Measurements from ENCODE around the gene ABO. TPM values are rescaled to one million over a fixed set of nuclear protein-coding genes. Genes with fewer than 3 reads are reported as not detected.
"Not testable (repeated sequence)": the region's sequence is repeated elsewhere in the genome, so short reads cannot be mapped to it uniquely, and the experiment has no call there.

Gene ABO
- total and polyA plus RNA-seq, 2 of the 8 experiments (the other 6 are each of a cell fraction or from before 2014, with no cell fraction given): 0.03 TPM; not detected in 1

GRCh38 chr9:133209327-133210201 is 65.4 kb downstream of the ABO start:
- H3K9ac ChIP-seq (replicated peaks in 1 of 4; ENCODE audit: extremely low read depth in 1 of 4, low read depth in 3 of 4, low read length in 3 of 4); DNase-seq (ENCODE audit: low read depth in 1 of 2, low spot score in 2 of 2); H3K36me3 ChIP-seq (ENCODE audit: control insufficient read depth in 2 of 4, insufficient read depth in 4 of 4, low read length in 3 of 4); H4K8ac ChIP-seq (ENCODE audit: extremely low read depth, insufficient read depth, low read length); H2AFZ ChIP-seq (ENCODE audit: low read length); CTCF ChIA-PET (ENCODE audit: partially characterized antibody); H3K79me2 ChIP-seq (ENCODE audit: control insufficient read depth in 1 of 2, insufficient read depth in 2 of 2, low read length in 2 of 2); H3K4me3 ChIP-seq (ENCODE audit: extremely low read depth in 1 of 4, insufficient read depth in 2 of 4, low read depth in 3 of 4, low read length in 4 of 4); H4K5ac ChIP-seq (ENCODE audit: insufficient read length, low read depth, low read length); POLR2A ChIA-PET (ENCODE audit: partially characterized antibody); H4K91ac ChIP-seq (replicated peaks; ENCODE audit: insufficient read length, low read length); H3K18ac ChIP-seq (ENCODE audit: extremely low read depth, low read length); H3K23me2 ChIP-seq (ENCODE audit: low read depth, low read length); H3K79me1 ChIP-seq (ENCODE audit: low read depth, low read length); H2BK15ac ChIP-seq (ENCODE audit: low read length); H2BK5ac ChIP-seq (ENCODE audit: low read depth, low read length); H2BK12ac ChIP-seq (ENCODE audit: low read depth, low read length); H3K9me3 ChIP-seq (ENCODE audit: insufficient read depth in 2 of 2, low read depth in 1 of 2, low read length in 1 of 2); H3K14ac ChIP-seq (ENCODE audit: insufficient read length); H4K20me1 ChIP-seq (replicated peaks in 1 of 2; ENCODE audit: control insufficient read depth in 1 of 2, insufficient read depth in 2 of 2, low read length in 2 of 2); H3K27ac ChIP-seq (ENCODE audit: low read depth, low read length); FAIRE-seq; H3K4me2 ChIP-seq (ENCODE audit: insufficient read depth in 1 of 2, low read depth in 2 of 2, low read length in 2 of 2); H3K4ac ChIP-seq (replicated peaks; ENCODE audit: insufficient read length, low read depth, low read length); H3K4me1 ChIP-seq (replicated peaks in 1 of 4; ENCODE audit: control insufficient read depth in 3 of 4, insufficient read depth in 4 of 4, low read length in 3 of 4); H2AK5ac ChIP-seq (ENCODE audit: low read depth, low read length); H3K56ac ChIP-seq (replicated peaks; ENCODE audit: insufficient read length, low read depth, low read length); H3K23ac ChIP-seq (ENCODE audit: insufficient read length); H2BK20ac ChIP-seq (ENCODE audit: low read length); H2BK120ac ChIP-seq (replicated peaks; ENCODE audit: low read depth, low read length): not testable (repeated sequence)
- 83% methylated on average over 25 of the region's 29 CpGs; no CpG with 5 or more reads in 1 of the 2 experiments for WGBS, 2 experiments (ENCODE audit: extremely low coverage in 1 of 2, insufficient coverage in 1 of 2, insufficient read length in 1 of 2, insufficient replicate concordance in 2 of 2, low coverage in 1 of 2, low lambda C conversion rate in 2 of 2, missing lambda C conversion rate in 1 of 2)
- peaks cover 10 to 42% (median 35%) of the 10 kb centered on the region in 4 experiments for H3K27me3 ChIP-seq (replicated peaks in 1 of 4; ENCODE audit: control insufficient read depth in 3 of 4, extremely low read depth in 1 of 4, insufficient read depth in 3 of 4, low read length in 3 of 4)

DNA sequence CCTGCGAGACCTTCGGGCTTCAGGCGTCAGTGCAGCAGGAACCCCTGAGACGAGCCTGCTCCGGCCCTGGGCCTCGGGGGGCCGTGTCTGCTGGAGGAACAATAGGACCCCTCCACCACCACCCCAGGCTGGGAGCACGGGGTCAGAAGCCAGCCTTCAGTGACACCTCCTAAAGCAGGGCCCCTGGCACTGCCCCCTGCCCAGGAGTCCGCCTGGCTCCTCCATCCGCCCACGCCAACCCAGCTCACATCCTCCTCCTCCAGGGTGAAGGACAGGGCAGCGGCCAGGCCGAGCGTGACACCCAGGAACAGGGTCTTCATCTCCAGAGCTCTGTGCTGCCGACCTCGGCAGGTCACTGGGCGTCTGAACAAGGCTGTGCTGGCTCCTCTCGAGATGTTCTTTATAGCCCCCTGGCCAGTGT is 66.1 kb downstream of the ABO start, which contains the start of gene OBP2B:
OBP2B (minus strand) TSS at position 371 of the 421 bp plus-strand sequence; CDS start at position 320, 51 bp downstream.
- H2AK5ac ChIP-seq (ENCODE audit: low read depth, low read length): not testable (repeated sequence)

More for the DNA sequence above, 66.1 kb downstream of the ABO start, which contains the start of gene OBP2B:
- H3K79me1 ChIP-seq (ENCODE audit: low read depth, low read length); H3K36me3 ChIP-seq (ENCODE audit: control insufficient read depth in 2 of 4, insufficient read depth in 4 of 4, low read length in 3 of 4); H2BK15ac ChIP-seq (ENCODE audit: low read length); H3K14ac ChIP-seq (ENCODE audit: insufficient read length); CTCF ChIA-PET (ENCODE audit: partially characterized antibody); H3K4ac ChIP-seq (replicated peaks; ENCODE audit: insufficient read length, low read depth, low read length); H4K8ac ChIP-seq (ENCODE audit: extremely low read depth, insufficient read depth, low read length); FAIRE-seq; H3K56ac ChIP-seq (replicated peaks; ENCODE audit: insufficient read length, low read depth, low read length); H4K91ac ChIP-seq (replicated peaks; ENCODE audit: insufficient read length, low read length); H3K27ac ChIP-seq (ENCODE audit: low read depth, low read length); H3K18ac ChIP-seq (ENCODE audit: extremely low read depth, low read length); H3K9ac ChIP-seq (replicated peaks in 1 of 4; ENCODE audit: extremely low read depth in 1 of 4, low read depth in 3 of 4, low read length in 3 of 4); H2BK5ac ChIP-seq (ENCODE audit: low read depth, low read length); H3K23me2 ChIP-seq (ENCODE audit: low read depth, low read length); H4K20me1 ChIP-seq (replicated peaks in 1 of 2; ENCODE audit: control insufficient read depth in 1 of 2, insufficient read depth in 2 of 2, low read length in 2 of 2); H3K9me3 ChIP-seq (ENCODE audit: insufficient read depth in 2 of 2, low read depth in 1 of 2, low read length in 1 of 2); H2BK12ac ChIP-seq (ENCODE audit: low read depth, low read length); H3K4me1 ChIP-seq (replicated peaks in 1 of 4; ENCODE audit: control insufficient read depth in 3 of 4, insufficient read depth in 4 of 4, low read length in 3 of 4); H2BK20ac ChIP-seq (ENCODE audit: low read length); H2BK120ac ChIP-seq (replicated peaks; ENCODE audit: low read depth, low read length); H3K23ac ChIP-seq (ENCODE audit: insufficient read length); H3K4me2 ChIP-seq (ENCODE audit: insufficient read depth in 1 of 2, low read depth in 2 of 2, low read length in 2 of 2); POLR2A ChIA-PET (ENCODE audit: partially characterized antibody); H3K79me2 ChIP-seq (ENCODE audit: control insufficient read depth in 1 of 2, insufficient read depth in 2 of 2, low read length in 2 of 2); DNase-seq (ENCODE audit: low read depth in 1 of 2, low spot score in 2 of 2); H4K5ac ChIP-seq (ENCODE audit: insufficient read length, low read depth, low read length); H2AFZ ChIP-seq (ENCODE audit: low read length); H3K4me3 ChIP-seq (ENCODE audit: extremely low read depth in 1 of 4, insufficient read depth in 2 of 4, low read depth in 3 of 4, low read length in 4 of 4): not testable (repeated sequence)
- WGBS, 2 experiments (ENCODE audit: extremely low coverage in 1 of 2, insufficient coverage in 1 of 2, insufficient read length in 1 of 2, insufficient replicate concordance in 2 of 2, low coverage in 1 of 2, low lambda C conversion rate in 2 of 2, missing lambda C conversion rate in 1 of 2): no CpG with 5 or more reads among the region's 18 CpGs
- H3K27me3 ChIP-seq (replicated peaks in 1 of 4; ENCODE audit: control insufficient read depth in 3 of 4, extremely low read depth in 1 of 4, insufficient read depth in 3 of 4, low read length in 3 of 4): peaks cover 10 to 47% (median 34%) of the 10 kb centered on the region in 4 experiments
